Vagina (tissue), 2 donors: ENCODE results near the gene SH2D7.

Experiments
- POLR2AphosphoS5 ChIP-seq, 2 donors: sonication (generic); formaldehyde crosslinking; IDR thresholded peaks; one replicate each; pipeline ENCODE4 v1.9.0; 2017; ENCODE audit warnings: antibody characterized with exemption in 2 of 2, mild to moderate bottlenecking in 2 of 2, low read depth in 1 of 2; ENCODE audit not compliant: insufficient read depth in 1 of 2
- TF ChIP-seq, protein P1 (sequence below), 3 experiments: fragments of 450-650 bp in 2 of 3; fragments of 200-600 bp in 1 of 3; sonication (generic) in 1 of 3; IDR thresholded peaks; one replicate each; pipeline ENCODE4 v1.5.1; 2017 to 2019; ENCODE audit warnings: antibody characterized with exemption in 3 of 3, mild to moderate bottlenecking in 2 of 3, moderate library complexity in 2 of 3

DNA sequence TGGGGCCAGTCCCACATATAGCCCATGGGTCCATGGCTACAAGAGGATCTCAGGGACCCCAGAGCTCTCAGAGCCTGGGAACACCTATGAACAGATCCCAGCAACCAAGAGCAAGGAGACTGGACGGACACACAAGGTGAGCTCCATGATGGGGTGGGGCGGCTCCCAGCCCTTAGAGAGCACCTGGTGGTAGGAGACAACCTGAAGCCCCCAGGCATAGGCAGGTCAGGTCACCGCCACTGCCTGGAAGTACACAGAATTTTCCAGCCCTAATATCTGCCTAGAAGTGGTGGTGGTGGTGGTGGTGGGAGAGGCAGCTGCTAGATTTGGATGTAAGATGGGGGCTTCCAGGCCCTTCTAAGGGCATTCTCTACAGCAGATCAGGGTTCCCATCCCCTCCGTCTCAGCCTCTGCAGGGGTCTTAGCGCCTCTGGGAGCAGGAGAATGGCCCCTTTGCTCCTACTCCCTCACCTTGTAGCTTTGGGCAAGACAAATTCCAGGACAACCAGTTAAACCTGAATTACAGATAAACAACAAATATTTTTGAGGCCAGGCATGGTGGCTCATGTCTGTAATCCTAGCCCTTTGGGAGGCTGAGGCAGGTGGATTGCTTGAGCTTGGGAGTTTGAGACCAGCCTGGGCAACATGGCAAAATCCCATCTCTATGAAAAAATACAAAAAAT lies 9.2 kb downstream of the SH2D7 start:
- TF ChIP-seq, protein P1, sequence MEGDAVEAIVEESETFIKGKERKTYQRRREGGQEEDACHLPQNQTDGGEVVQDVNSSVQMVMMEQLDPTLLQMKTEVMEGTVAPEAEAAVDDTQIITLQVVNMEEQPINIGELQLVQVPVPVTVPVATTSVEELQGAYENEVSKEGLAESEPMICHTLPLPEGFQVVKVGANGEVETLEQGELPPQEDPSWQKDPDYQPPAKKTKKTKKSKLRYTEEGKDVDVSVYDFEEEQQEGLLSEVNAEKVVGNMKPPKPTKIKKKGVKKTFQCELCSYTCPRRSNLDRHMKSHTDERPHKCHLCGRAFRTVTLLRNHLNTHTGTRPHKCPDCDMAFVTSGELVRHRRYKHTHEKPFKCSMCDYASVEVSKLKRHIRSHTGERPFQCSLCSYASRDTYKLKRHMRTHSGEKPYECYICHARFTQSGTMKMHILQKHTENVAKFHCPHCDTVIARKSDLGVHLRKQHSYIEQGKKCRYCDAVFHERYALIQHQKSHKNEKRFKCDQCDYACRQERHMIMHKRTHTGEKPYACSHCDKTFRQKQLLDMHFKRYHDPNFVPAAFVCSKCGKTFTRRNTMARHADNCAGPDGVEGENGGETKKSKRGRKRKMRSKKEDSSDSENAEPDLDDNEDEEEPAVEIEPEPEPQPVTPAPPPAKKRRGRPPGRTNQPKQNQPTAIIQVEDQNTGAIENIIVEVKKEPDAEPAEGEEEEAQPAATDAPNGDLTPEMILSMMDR (IDR thresholded peaks at IDR 0.05) = no peak
- no peak for TF ChIP-seq POLR2AphosphoS5 (IDR thresholded peaks at IDR 0.05; ENCODE audit: insufficient read depth in 1 of 2, low read depth in 1 of 2)
